HCT116 (cell line): ENCODE results near the gene CHST11. TPM values are rescaled to one million over a fixed set of nuclear protein-coding genes. Genes with fewer than 3 reads are reported as not detected.

Source experiments
- ATAC-seq: fragments of 200-7000 bp; cut with Tn5 transposase; 2 replicates; pipeline ENCODE4 v1.9.1; 2020; ENCODE audit warnings: mild to moderate bottlenecking, moderate library complexity
- BruUV-seq: library from RNA; stranded (reverse); fragments of 400-500 nt; replicated peaks from 2 replicates; lab custom pipeline; 2021; lab: Mats Ljungman, UMichigan
- CTCF ChIA-PET: fragments of 300-600 bp; sonication (Branson Sonifier 250); formaldehyde crosslinking; loops from one replicate; lab custom pipeline; 2021; ENCODE audit warnings: antibody characterized with exemption; lab: Charles Lee
- POLR2A ChIA-PET: fragments of 300-600, 350-600 bp; sonication (Branson Sonifier 250); formaldehyde crosslinking; loops from one replicate; lab custom pipeline; 2021; ENCODE audit warnings: antibody characterized with exemption; lab: Charles Lee
- RAD21 ChIA-PET, 2 experiments: fragments of 300-600 bp; sonication (Branson Sonifier 250); formaldehyde crosslinking; loops; one replicate each; lab custom pipeline; 2023; ENCODE audit warnings: low total read pairs in 2 of 2; ENCODE audit not compliant: uncharacterized antibody in 2 of 2, unreplicated experiment in 2 of 2, low non-redundant PET in 1 of 2; lab: Charles Lee
- DNase-seq: peaks from one replicate; pipeline ENCODE4 v3.0.0-alpha.2; 2010; ENCODE audit warnings: low read depth, low spot score
- H2AFZ ChIP-seq: fragments of 200-600 bp; shearing (Covaris generic), sonication (generic); 2 replicates; pipeline ENCODE4 v1.6.1; 2017; ENCODE audit warnings: low read depth, mixed run types, mixed read lengths, antibody characterized with exemption, low read length; ENCODE audit not compliant: poor library complexity, severe bottlenecking
- H3K27ac ChIP-seq: 2 replicates; pipeline ENCODE4 v1.5.1; 2012; ENCODE audit warnings: low read depth, low read length
- H3K27me3 ChIP-seq: fragments of 200-600 bp; sonication (generic); 2 replicates; pipeline ENCODE4 v1.6.1; 2016; ENCODE audit warnings: mixed run types, low read length, mixed read lengths; ENCODE audit not compliant: insufficient read depth
- H3K36me3 ChIP-seq, 2 experiments: fragments of 200-500 bp in 1 of 2; fragments of 200-600 bp in 1 of 2; sonication (Bioruptor generic) in 1 of 2; sonication (generic) in 1 of 2; 2 replicates each; pipeline versions ENCODE4 v1.5.1 to v1.6.1; 2014 to 2016; ENCODE audit warnings: low read length in 2 of 2, inconsistent platforms in 1 of 2, mixed read lengths in 1 of 2, mixed run types in 1 of 2; ENCODE audit not compliant: insufficient read depth in 2 of 2, control insufficient read depth in 1 of 2
- H3K4me1 ChIP-seq, 2 experiments: fragments of 200-600 bp in 1 of 2; sonication (generic) in 1 of 2; 2 replicates each; pipeline versions ENCODE4 v1.5.1 to v1.6.1; 2012 to 2017; ENCODE audit warnings: low read length in 2 of 2, inconsistent platforms in 1 of 2, mild to moderate bottlenecking in 1 of 2, mixed read lengths in 1 of 2, mixed run types in 1 of 2, moderate library complexity in 1 of 2; ENCODE audit not compliant: insufficient read depth in 2 of 2, control insufficient read depth in 1 of 2
- H3K4me2 ChIP-seq: fragments of 200-600 bp; sonication (generic); 2 replicates; pipeline ENCODE4 v1.6.1; 2017; ENCODE audit warnings: mixed run types, low read length, mixed read lengths
- H3K4me3 ChIP-seq, 2 experiments: fragments of 200-600 bp in 1 of 2; sonication (generic) in 1 of 2; replicated peaks in 1 of 2; 2 replicates each; pipeline ENCODE4 v1.5.1; 2011 to 2016; ENCODE audit warnings: low read length in 2 of 2, control low read depth in 1 of 2, low read depth in 1 of 2, mild to moderate bottlenecking in 1 of 2, mixed read lengths in 1 of 2, mixed run types in 1 of 2
- H3K79me2 ChIP-seq: fragments of 200-600 bp; sonication (generic); 2 replicates; pipeline ENCODE4 v1.6.1; 2017; ENCODE audit warnings: mild to moderate bottlenecking, mixed run types, low read length, moderate library complexity, mixed read lengths; ENCODE audit not compliant: insufficient read depth
- H3K9ac ChIP-seq: fragments of 200-600 bp; sonication (generic); 2 replicates; pipeline ENCODE4 v1.6.1; 2016; ENCODE audit warnings: low read length, mixed read lengths
- H3K9me2 ChIP-seq: fragments of 200-600 bp; sonication (generic), shearing (Covaris generic); 2 replicates; pipeline ENCODE4 v1.6.1; 2017; ENCODE audit warnings: mixed run types, mild to moderate bottlenecking, moderate library complexity; ENCODE audit not compliant: insufficient read depth
- H3K9me3 ChIP-seq, 2 experiments: fragments of 200-500 bp in 1 of 2; fragments of 200-600 bp in 1 of 2; sonication (Bioruptor generic) in 1 of 2; sonication (generic) in 1 of 2; 2 replicates each; pipeline ENCODE4 v1.6.1; 2014 to 2017; ENCODE audit warnings: low read length in 2 of 2, mixed read lengths in 2 of 2, inconsistent platforms in 1 of 2, low read depth in 1 of 2, mild to moderate bottlenecking in 1 of 2, mixed run types in 1 of 2, moderate library complexity in 1 of 2; ENCODE audit not compliant: control insufficient read depth in 1 of 2, insufficient read depth in 1 of 2
- H4K20me1 ChIP-seq: fragments of 200-600 bp; sonication (generic), shearing (Covaris generic); 2 replicates; pipeline ENCODE4 v1.6.1; 2017; ENCODE audit warnings: mixed run types, mild to moderate bottlenecking, moderate library complexity; ENCODE audit not compliant: insufficient read depth
- CBX3 ChIP-seq: IDR thresholded peaks from 2 replicates; pipeline ENCODE4 v1.6.1; 2012; ENCODE audit warnings: low read depth
- EGR1 ChIP-seq: IDR thresholded peaks from 2 replicates; pipeline ENCODE4 v1.6.1; 2012; ENCODE audit warnings: low read depth
- FOSL1 ChIP-seq: IDR thresholded peaks from 2 replicates; pipeline ENCODE4 v1.6.1; 2012; ENCODE audit warnings: low read depth
- JUND ChIP-seq: IDR thresholded peaks from 2 replicates; pipeline ENCODE4 v1.6.1; 2012
- MAX ChIP-seq: IDR thresholded peaks from 2 replicates; pipeline ENCODE4 v1.6.1; 2012
- POLR2A ChIP-seq: IDR thresholded peaks from 2 replicates; pipeline ENCODE4 v1.7.0; 2011; ENCODE audit warnings: borderline replicate concordance; ENCODE audit not compliant: insufficient read depth, insufficient read length; ENCODE audit errors: extremely low read depth
- RAD21 ChIP-seq: IDR thresholded peaks from 2 replicates; pipeline ENCODE4 v1.6.1; 2012; ENCODE audit warnings: low read depth, mild to moderate bottlenecking
- SIN3A ChIP-seq: IDR thresholded peaks from 2 replicates; pipeline ENCODE4 v1.6.1; 2012; ENCODE audit warnings: low read depth
- SP1 ChIP-seq: IDR thresholded peaks from 2 replicates; pipeline ENCODE4 v1.6.1; 2012; ENCODE audit warnings: low read depth
- SRF ChIP-seq: IDR thresholded peaks from 2 replicates; pipeline ENCODE4 v1.6.1; 2012; ENCODE audit warnings: low read depth
- YY1 ChIP-seq: IDR thresholded peaks from 2 replicates; pipeline ENCODE4 v1.6.1; 2011; ENCODE audit warnings: low read length, low read depth, moderate library complexity, mild to moderate bottlenecking; ENCODE audit not compliant: insufficient replicate concordance; ENCODE audit errors: extremely low read depth
- intact Hi-C: fragments of 100-400 bp; cut with micrococcal nuclease; formaldehyde crosslinking; loops from 2 replicates; pipeline ENCODE4 v1.10.0; 2022
- total RNA-seq: library from RNA; stranded (reverse); gene quantifications from one replicate; pipeline ENCODE4 v1.2.1, GENCODE V29; 2021; ENCODE audit not compliant: unreplicated experiment
- TF ChIP-seq, protein P1 (sequence below), 3 experiments: fragments of 200-600 bp in 1 of 3; sonication (generic) in 1 of 3; IDR thresholded peaks in 2 of 3; conservative IDR thresholded peaks in 1 of 3; 2 replicates each; pipeline ENCODE4 v1.5.1; 2012 to 2017; ENCODE audit warnings: low read depth in 2 of 3, low read length in 2 of 3, antibody characterized with exemption in 1 of 3, borderline replicate concordance in 1 of 3, control low read depth in 1 of 3, mild to moderate bottlenecking in 1 of 3, mixed read lengths in 1 of 3, mixed run types in 1 of 3, moderate library complexity in 1 of 3; ENCODE audit not compliant: insufficient read depth in 1 of 3

The CHST11 gene
- total RNA-seq, 1 experiment from 2014 or later: 10.1 TPM

DNA sequence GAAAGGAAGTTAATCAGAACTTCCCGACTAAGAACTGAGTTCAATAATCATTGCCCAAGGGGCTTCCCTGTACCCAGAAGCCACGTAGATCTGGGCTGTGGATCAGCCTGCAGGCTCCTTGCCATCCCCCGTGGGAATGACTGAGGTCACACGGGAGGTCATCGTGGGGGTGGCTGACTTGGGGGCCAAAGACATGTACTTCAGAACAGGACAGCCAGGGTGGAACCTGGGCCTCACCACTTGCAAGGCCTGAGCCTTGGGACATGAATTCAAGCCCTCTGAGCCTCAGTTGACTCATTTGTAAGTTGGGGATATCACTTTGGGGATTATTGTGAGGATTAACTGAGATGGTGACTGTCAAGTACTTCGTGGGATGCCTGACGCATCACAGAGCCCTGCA is 280.4 kb downstream of the CHST11 start:
- no peak overlapping the region for H3K27ac ChIP-seq
- no peak overlapping the region for H3K4me2 ChIP-seq
- no peaks in the 10 kb centered on the region; a peak in 1 of 4 replicates for H3K4me1 ChIP-seq
- no peak overlapping the region for H3K4me3 ChIP-seq
- H3K27me3 ChIP-seq: no peaks in the 10 kb centered on the region
- no peak overlapping the region for H2AFZ ChIP-seq
- ChIA-PET POLR2A (no interaction called here), CTCF (no interaction called here), RAD21 (no interaction called here)
- BruUV-seq: no TSS peak
- no peak for DNase-seq
- no peaks in the 10 kb centered on the region for H3K9me3 ChIP-seq
- TF ChIP-seq SP1: no peak
- no peak for TF ChIP-seq YY1
- TF ChIP-seq FOSL1: no peak
- no peak for TF ChIP-seq SIN3A
- no peak for TF ChIP-seq MAX
- TF ChIP-seq JUND: no peak
- TF ChIP-seq, protein P1, sequence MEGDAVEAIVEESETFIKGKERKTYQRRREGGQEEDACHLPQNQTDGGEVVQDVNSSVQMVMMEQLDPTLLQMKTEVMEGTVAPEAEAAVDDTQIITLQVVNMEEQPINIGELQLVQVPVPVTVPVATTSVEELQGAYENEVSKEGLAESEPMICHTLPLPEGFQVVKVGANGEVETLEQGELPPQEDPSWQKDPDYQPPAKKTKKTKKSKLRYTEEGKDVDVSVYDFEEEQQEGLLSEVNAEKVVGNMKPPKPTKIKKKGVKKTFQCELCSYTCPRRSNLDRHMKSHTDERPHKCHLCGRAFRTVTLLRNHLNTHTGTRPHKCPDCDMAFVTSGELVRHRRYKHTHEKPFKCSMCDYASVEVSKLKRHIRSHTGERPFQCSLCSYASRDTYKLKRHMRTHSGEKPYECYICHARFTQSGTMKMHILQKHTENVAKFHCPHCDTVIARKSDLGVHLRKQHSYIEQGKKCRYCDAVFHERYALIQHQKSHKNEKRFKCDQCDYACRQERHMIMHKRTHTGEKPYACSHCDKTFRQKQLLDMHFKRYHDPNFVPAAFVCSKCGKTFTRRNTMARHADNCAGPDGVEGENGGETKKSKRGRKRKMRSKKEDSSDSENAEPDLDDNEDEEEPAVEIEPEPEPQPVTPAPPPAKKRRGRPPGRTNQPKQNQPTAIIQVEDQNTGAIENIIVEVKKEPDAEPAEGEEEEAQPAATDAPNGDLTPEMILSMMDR (IDR thresholded peaks at IDR 0.05 in 2 of 3, conservative IDR thresholded peaks at IDR 0.05 in 1 of 3; ENCODE audit: borderline replicate concordance in 1 of 3, insufficient read depth in 1 of 3, low read depth in 2 of 3, low read length in 2 of 3): no peak
- no peak for TF ChIP-seq EGR1
- TF ChIP-seq CBX3: no peak
- TF ChIP-seq SRF: no peak
- TF ChIP-seq RAD21: no peak
- no peak for TF ChIP-seq POLR2A
- intact Hi-C loops: no loop called here
- no peaks in the 10 kb centered on the region for H4K20me1 ChIP-seq
- ATAC-seq: no peak
- no peak overlapping the region for H3K9ac ChIP-seq
- no peaks in the 10 kb centered on the region for H3K9me2 ChIP-seq
- no peaks in the 10 kb centered on the region for H3K79me2 ChIP-seq
- H3K36me3 ChIP-seq: no peaks in the 10 kb centered on the region
